H9 (cell line): ENCODE measurements around the gene FHIT. TPM values are rescaled to one million over a fixed set of nuclear protein-coding genes. Genes with fewer than 3 reads are reported as not detected.

ENCODE experiments used
- DNase-seq: peaks from one replicate; pipeline ENCODE4 v3.0.0-alpha.2; 2017
- H2AFZ ChIP-seq: one replicate; pipeline ENCODE4 v1.6.1; 2013; ENCODE audit warnings: mild to moderate bottlenecking, low read length, control low read depth, moderate library complexity
- H2AK5ac ChIP-seq: 2 replicates; pipeline ENCODE4 v1.6.1; 2013; ENCODE audit warnings: low read length, control low read depth, mixed read lengths; ENCODE audit not compliant: insufficient read length
- H2BK120ac ChIP-seq: one replicate; pipeline ENCODE4 v1.6.1; 2013; ENCODE audit warnings: low read depth, mild to moderate bottlenecking, low read length, control low read depth, inconsistent platforms; ENCODE audit not compliant: poor library complexity, severe bottlenecking
- H2BK12ac ChIP-seq: 2 replicates; pipeline ENCODE4 v1.6.1; 2013; ENCODE audit warnings: low read length, control low read depth, mixed read lengths, low read depth; ENCODE audit not compliant: insufficient read length
- H2BK15ac ChIP-seq: 2 replicates; pipeline ENCODE4 v1.6.1; 2013; ENCODE audit warnings: low read depth, low read length, control low read depth
- H2BK20ac ChIP-seq: one replicate; pipeline ENCODE4 v1.6.1; 2013; ENCODE audit warnings: low read depth, mild to moderate bottlenecking, low read length, control low read depth, inconsistent platforms; ENCODE audit not compliant: poor library complexity, severe bottlenecking
- H2BK5ac ChIP-seq: 2 replicates; pipeline ENCODE4 v1.6.1; 2013; ENCODE audit warnings: low read length, control low read depth, mixed read lengths; ENCODE audit not compliant: insufficient read length
- H3K14ac ChIP-seq: 2 replicates; pipeline ENCODE4 v1.6.1; 2013; ENCODE audit warnings: low read length, control low read depth; ENCODE audit not compliant: insufficient read depth
- H3K18ac ChIP-seq: 2 replicates; pipeline ENCODE4 v1.6.1; 2013; ENCODE audit warnings: low read depth, mild to moderate bottlenecking, mixed read lengths, low read length, control low read depth; ENCODE audit not compliant: insufficient read length
- H3K23ac ChIP-seq: 2 replicates; pipeline ENCODE4 v1.6.1; 2013; ENCODE audit warnings: low read length, control low read depth, mixed read lengths, low read depth; ENCODE audit not compliant: insufficient read length
- H3K23me2 ChIP-seq: 2 replicates; pipeline ENCODE4 v1.6.1; 2013; ENCODE audit warnings: low read depth, mild to moderate bottlenecking, mixed read lengths, low read length, control low read depth; ENCODE audit not compliant: insufficient read length, poor library complexity, severe bottlenecking
- H3K27ac ChIP-seq: 2 replicates; pipeline ENCODE4 v1.5.1; 2013; ENCODE audit warnings: low read length, control low read depth, mixed read lengths, low read depth; ENCODE audit not compliant: insufficient read length
- H3K27me3 ChIP-seq: 2 replicates; pipeline ENCODE4 v1.6.1; 2013; ENCODE audit warnings: low read length, control low read depth, inconsistent platforms; ENCODE audit not compliant: insufficient read depth
- H3K4ac ChIP-seq: 2 replicates; pipeline ENCODE4 v1.6.1; 2013; ENCODE audit warnings: low read depth, mild to moderate bottlenecking, control low read depth, inconsistent platforms, low read length, moderate library complexity
- H3K4me1 ChIP-seq: 2 replicates; pipeline ENCODE4 v1.6.1; 2013; ENCODE audit warnings: low read length, control low read depth, inconsistent platforms; ENCODE audit not compliant: insufficient read depth
- H3K4me2 ChIP-seq: 2 replicates; pipeline ENCODE4 v1.6.1; 2013; ENCODE audit warnings: low read length, control low read depth, mixed read lengths; ENCODE audit not compliant: insufficient read length, insufficient read depth
- H3K56ac ChIP-seq: 2 replicates; pipeline ENCODE4 v1.6.1; 2013; ENCODE audit warnings: low read depth, mild to moderate bottlenecking, mixed read lengths, low read length, control low read depth; ENCODE audit not compliant: insufficient read length
- H3K79me1 ChIP-seq: 2 replicates; pipeline ENCODE4 v1.6.1; 2013; ENCODE audit warnings: low read depth, mild to moderate bottlenecking, moderate library complexity, low read length, control low read depth, inconsistent platforms; ENCODE audit not compliant: insufficient read depth, poor library complexity, severe bottlenecking
- H3K79me2 ChIP-seq: 2 replicates; pipeline ENCODE4 v1.6.1; 2013; ENCODE audit warnings: low read length, control low read depth, inconsistent platforms; ENCODE audit not compliant: insufficient read depth
- H3K9ac ChIP-seq: 2 replicates; pipeline ENCODE4 v1.6.1; 2013; ENCODE audit warnings: low read length, control low read depth, mixed read lengths; ENCODE audit not compliant: insufficient read length; ENCODE audit errors: extremely low read depth
- H3K9me3 ChIP-seq: one replicate; pipeline ENCODE4 v1.6.1; 2013; ENCODE audit warnings: low read depth, low read length, inconsistent platforms; ENCODE audit not compliant: control insufficient read depth
- H3T11ph ChIP-seq: one replicate; pipeline ENCODE4 v1.6.1; 2013; ENCODE audit warnings: mild to moderate bottlenecking, low read length, control low read depth, inconsistent platforms
- H4K20me1 ChIP-seq: one replicate; pipeline ENCODE4 v1.6.1; 2013; ENCODE audit not compliant: control insufficient read depth, insufficient read length, insufficient read depth
- H4K5ac ChIP-seq: 2 replicates; pipeline ENCODE4 v1.6.1; 2013; ENCODE audit warnings: low read depth, mild to moderate bottlenecking, mixed read lengths, low read length, control low read depth; ENCODE audit not compliant: insufficient read length
- H4K8ac ChIP-seq: replicated peaks from 2 replicates; pipeline ENCODE4 v1.6.1; 2013; ENCODE audit warnings: low read length, control low read depth, mixed read lengths, low read depth; ENCODE audit not compliant: insufficient read length
- H4K91ac ChIP-seq: 2 replicates; pipeline ENCODE4 v1.6.1; 2013; ENCODE audit warnings: low read depth, mild to moderate bottlenecking, moderate library complexity, mixed read lengths, low read length, control low read depth; ENCODE audit not compliant: insufficient read length
- H3K27ac Mint-ChIP-seq, 3 experiments: 2 replicates in 2 of 3; 3 replicates in 1 of 3; pipeline ENCODE4 v1.8.0; 2020 to 2021; ENCODE audit warnings: mixed read lengths in 3 of 3, mild to moderate bottlenecking in 1 of 3, moderate library complexity in 1 of 3
- H3K27me3 Mint-ChIP-seq: 2 replicates; pipeline ENCODE4 v1.8.0; 2021; ENCODE audit warnings: low read depth, mild to moderate bottlenecking, moderate library complexity, mixed read lengths
- H3K36me3 Mint-ChIP-seq, 3 experiments: 2 replicates in 2 of 3; 3 replicates in 1 of 3; pipeline ENCODE4 v1.8.0; 2020 to 2021; ENCODE audit warnings: low read depth in 3 of 3, mixed read lengths in 3 of 3; ENCODE audit not compliant: insufficient read depth in 1 of 3
- H3K4me1 Mint-ChIP-seq, 2 experiments: 2 replicates each; pipeline ENCODE4 v1.8.0; 2020; ENCODE audit warnings: mixed read lengths in 2 of 2
- H3K4me3 Mint-ChIP-seq, 2 experiments: 2 replicates in 1 of 2; 3 replicates in 1 of 2; pipeline ENCODE4 v1.8.0; 2020 to 2021; ENCODE audit warnings: mild to moderate bottlenecking in 2 of 2, mixed read lengths in 2 of 2, moderate library complexity in 1 of 2
- H3K9me3 Mint-ChIP-seq, 2 experiments: 2 replicates in 1 of 2; 3 replicates in 1 of 2; pipeline ENCODE4 v1.8.0; 2020; ENCODE audit warnings: mild to moderate bottlenecking in 2 of 2, mixed read lengths in 2 of 2, moderate library complexity in 1 of 2
- CTCF ChIP-seq: fragments of 200-600 bp; sonication (generic); conservative IDR thresholded peaks from 3 replicates; pipeline ENCODE4 v1.8.0; 2021; ENCODE audit warnings: antibody characterized with exemption, mild to moderate bottlenecking
- WGBS: extraction: QIAGEN DNeasy Blood & Tissue Kit; methylation state at CpG from one replicate; pipeline ENCODE4 v1.1.7; 2013; ENCODE audit warnings: missing lambda C conversion rate, low lambda C conversion rate, mixed read lengths; ENCODE audit not compliant: insufficient read length; ENCODE audit errors: extremely low coverage; 5-methylcytosine and 5-hydroxymethylcytosine counted together
- total RNA-seq: library from RNA; stranded (reverse); gene quantifications from 2 replicates; pipeline ENCODE4 v1.2.1, GENCODE V29; 2021

FHIT gene
- total RNA-seq, 1 experiment from 2014 or later: 3.0 TPM

DNA sequence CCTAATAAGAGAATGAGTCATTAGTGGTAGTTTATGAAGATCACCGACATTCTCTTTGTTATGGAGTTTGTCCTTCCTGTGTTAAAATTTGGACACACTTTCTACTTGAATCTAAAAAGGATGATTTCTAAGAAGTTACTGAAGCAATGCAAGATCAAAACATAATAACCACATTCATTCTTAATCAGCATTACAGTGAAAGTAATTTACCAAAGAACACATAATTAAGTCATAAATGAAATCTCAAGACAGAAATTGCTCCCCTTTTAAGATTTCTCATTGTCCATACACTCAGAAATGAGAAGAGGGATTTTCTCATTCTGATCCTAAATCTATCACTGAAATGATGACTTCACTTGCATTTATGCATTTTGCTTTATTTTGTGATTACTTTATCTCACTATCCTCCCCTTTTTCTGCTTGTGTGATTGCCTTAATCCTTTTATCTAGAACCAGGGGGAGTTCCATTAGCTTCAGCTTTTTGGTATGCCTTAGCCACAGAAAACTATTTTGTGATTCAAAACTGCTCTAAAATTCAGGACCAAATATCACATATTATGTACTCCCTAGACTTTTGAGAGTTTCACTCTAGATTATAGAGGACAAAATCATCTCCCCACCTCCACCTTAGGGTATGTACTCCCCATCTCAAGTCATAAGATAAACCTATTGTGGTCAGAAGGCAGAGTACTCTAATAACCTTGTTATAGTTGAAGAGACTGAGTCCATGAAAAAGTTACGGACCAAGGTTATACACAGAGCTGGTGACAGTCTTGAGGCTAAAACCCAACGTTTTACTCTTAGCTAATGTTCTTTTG is 1383.9 kb downstream of the FHIT start:
- Histone ChIP-seq H4K20me1 (no peaks in the 10 kb centered on the region), H2BK15ac (no peak overlapping the region), H3K79me2 (no peaks in the 10 kb centered on the region), H3K27me3 (no peaks in the 10 kb centered on the region), H3K79me1 (no peaks in the 10 kb centered on the region), H3K14ac (no peak overlapping the region), H3K4me2 (no peak overlapping the region), H4K91ac (no peak overlapping the region), H3K27ac (no peak overlapping the region), H3K23ac (no peak overlapping the region), H2BK20ac (no peak overlapping the region), H2AK5ac (no peak overlapping the region), H3K18ac (no peak overlapping the region), H4K5ac (no peak overlapping the region), H2BK120ac (no peak overlapping the region), H3K56ac (no peak overlapping the region), H2BK5ac (no peak overlapping the region), H2BK12ac (no peak overlapping the region), H3T11ph (no peak overlapping the region), H2AFZ (no peak overlapping the region), H3K9me3 (no peaks in the 10 kb centered on the region), H3K4me1 (peaks cover 1% of the 10 kb centered on the region; the same call in 1 of the 2 replicates), H3K23me2 (no peaks in the 10 kb centered on the region), H3K9ac (no peak overlapping the region), H3K4ac (no peak overlapping the region), H4K8ac (no peak overlapping the region)
- Mint-ChIP-seq H3K27ac (no peak overlapping the region), H3K27me3 (no peaks in the 10 kb centered on the region), H3K9me3 (peaks cover 0 to 5% of the 10 kb centered on the region in 2 experiments; a peak in 2 of 5 replicates), H3K4me1 (peaks cover 2 to 7% of the 10 kb centered on the region in 2 experiments; a peak in 1 of 4 replicates), H3K36me3 (no peaks in the 10 kb centered on the region; a peak in 3 of 7 replicates), H3K4me3 (no peak overlapping the region)
- no peak for TF ChIP-seq CTCF
- DNase-seq: no peak
- no CpG with 5 or more reads among the region's 3 CpGs for WGBS
